Left ventricle myocardium inferior (tissue), 1 donor: ENCODE results near the gene STRN3. TPM values are rescaled to one million over a fixed set of nuclear protein-coding genes. Genes with fewer than 3 reads are reported as not detected.

ENCODE experiments used
- DNase-seq: peaks from one replicate; pipeline ENCODE4 v3.0.0-alpha.2; 2020
- H3K27ac ChIP-seq: fragments of 200-600 bp; replicated peaks from 2 replicates; pipeline ENCODE4 v1.8.0; 2021
- H3K27me3 ChIP-seq: fragments of 200-600 bp; 2 replicates; pipeline ENCODE4 v1.8.0; 2021; ENCODE audit warnings: low read depth
- H3K36me3 ChIP-seq: fragments of 200-600 bp; 2 replicates; pipeline ENCODE4 v1.8.0; 2021
- H3K4me1 ChIP-seq: fragments of 200-600 bp; 2 replicates; pipeline ENCODE4 v1.8.0; 2021
- H3K4me3 ChIP-seq: fragments of 200-600 bp; 2 replicates; pipeline ENCODE4 v1.8.0; 2021; ENCODE audit warnings: mild to moderate bottlenecking, moderate library complexity
- H3K9me3 ChIP-seq: fragments of 200-600 bp; replicated peaks from 2 replicates; pipeline ENCODE4 v1.8.0; 2021
- CTCF ChIP-seq: fragments of 200-600 bp; IDR thresholded peaks from 2 replicates; pipeline ENCODE4 v1.8.0; 2021; ENCODE audit warnings: antibody characterized with exemption, mild to moderate bottlenecking, borderline replicate concordance
- intact Hi-C: fragments of 100-400 bp; cut with micrococcal nuclease; formaldehyde crosslinking; loops from one replicate; pipeline ENCODE4 v1.11.0; 2022
- total RNA-seq: library from RNA; stranded (reverse); fragmentation: NEBNext Ultra II Directional; extraction: Animal tissue kit (Norgen Biotek cat#: 25700); gene quantifications from one replicate; pipeline ENCODE4 v1.2.1, GENCODE V29; 2021
- donor health status: DM: no; HTN: yes; CAD: no; lungs with severe emphysema.

STRN3 gene
- total RNA-seq, 1 donor from 2014 or later = 48.7 TPM

GRCh38 chr14:30864934-30865333, 161.2 kb downstream of the STRN3 start:
- no peak for DNase-seq
- no peak for TF ChIP-seq CTCF
- no peaks in the 10 kb centered on the region for H3K4me1 ChIP-seq
- H3K36me3 ChIP-seq = no peaks in the 10 kb centered on the region
- intact Hi-C loops = no loop called here
- no peak overlapping the region for H3K4me3 ChIP-seq
- H3K27me3 ChIP-seq = peaks cover 26% of the 10 kb centered on the region
- no peaks in the 10 kb centered on the region for H3K9me3 ChIP-seq
- no peak overlapping the region for H3K27ac ChIP-seq

- no peaks in the 10 kb centered on the region for H3K9me3 ChIP-seq
- no peak overlapping the region for H3K4me3 ChIP-seq
- H3K27me3 ChIP-seq = peaks cover 21% of the 10 kb centered on the region
- intact Hi-C loops = no loop called here
- H3K36me3 ChIP-seq = no peaks in the 10 kb centered on the region
- DNase-seq = no peak
- no peak overlapping the region for H3K27ac ChIP-seq
- no peak for TF ChIP-seq CTCF
- no peaks in the 10 kb centered on the region for H3K4me1 ChIP-seq
Observed at GRCh38 chr14:30861200-30861599, 165.0 kb downstream of the STRN3 start.

- intact Hi-C loops = no loop called here
- Histone ChIP-seq H3K36me3 (no peaks in the 10 kb centered on the region), H3K4me1 (no peaks in the 10 kb centered on the region), H3K27me3 (peaks cover 23% of the 10 kb centered on the region), H3K4me3 (no peak overlapping the region), H3K9me3 (no peaks in the 10 kb centered on the region), H3K27ac (no peak overlapping the region)
- no peak for TF ChIP-seq CTCF
- no peak for DNase-seq
Observed at GRCh38 chr14:30855345-30856037, 170.7 kb downstream of the STRN3 start.

GRCh38 chr14:30854492-30854891, 171.7 kb downstream of the STRN3 start:
- peaks cover 22% of the 10 kb centered on the region for H3K27me3 ChIP-seq
- intact Hi-C loops = no loop called here
- H3K27ac ChIP-seq = no peak overlapping the region
- no peak for TF ChIP-seq CTCF
- H3K4me1 ChIP-seq = no peaks in the 10 kb centered on the region
- no peak overlapping the region for H3K4me3 ChIP-seq
- no peak for DNase-seq
- H3K9me3 ChIP-seq = no peaks in the 10 kb centered on the region
- H3K36me3 ChIP-seq = no peaks in the 10 kb centered on the region

- TF ChIP-seq CTCF = no peak
- intact Hi-C loops = no loop called here
- H3K9me3 ChIP-seq = no peaks in the 10 kb centered on the region
- no peaks in the 10 kb centered on the region for H3K36me3 ChIP-seq
- no peaks in the 10 kb centered on the region for H3K4me1 ChIP-seq
- H3K27me3 ChIP-seq = peaks cover 28% of the 10 kb centered on the region
- H3K4me3 ChIP-seq = no peak overlapping the region
- DNase-seq = no peak
- H3K27ac ChIP-seq = no peak overlapping the region
Observed at GRCh38 chr14:30853946-30854345, 172.2 kb downstream of the STRN3 start.
